ENCODE results near the gene FRRS1.

DNA sequence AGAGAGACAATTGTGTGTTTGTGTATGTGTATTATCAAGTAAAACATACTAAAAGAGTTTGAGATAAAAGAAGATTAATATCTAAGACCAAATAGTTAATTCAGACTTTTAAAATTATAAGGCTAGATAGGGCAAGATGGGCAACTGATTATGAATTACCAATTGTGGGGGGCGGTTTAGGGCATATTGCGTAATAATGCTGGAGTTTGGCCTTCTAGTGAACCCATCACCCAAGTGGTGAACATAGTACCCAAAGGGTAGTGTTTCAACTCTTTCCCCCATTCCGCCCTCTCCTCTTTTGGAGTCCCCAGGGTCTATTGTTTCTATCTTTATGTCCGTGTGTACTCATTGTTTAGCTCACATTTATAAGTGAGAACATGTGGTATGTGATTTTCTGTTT lies 55.4 kb downstream of the FRRS1 start:
- TF ChIP-seq, protein P1, sequence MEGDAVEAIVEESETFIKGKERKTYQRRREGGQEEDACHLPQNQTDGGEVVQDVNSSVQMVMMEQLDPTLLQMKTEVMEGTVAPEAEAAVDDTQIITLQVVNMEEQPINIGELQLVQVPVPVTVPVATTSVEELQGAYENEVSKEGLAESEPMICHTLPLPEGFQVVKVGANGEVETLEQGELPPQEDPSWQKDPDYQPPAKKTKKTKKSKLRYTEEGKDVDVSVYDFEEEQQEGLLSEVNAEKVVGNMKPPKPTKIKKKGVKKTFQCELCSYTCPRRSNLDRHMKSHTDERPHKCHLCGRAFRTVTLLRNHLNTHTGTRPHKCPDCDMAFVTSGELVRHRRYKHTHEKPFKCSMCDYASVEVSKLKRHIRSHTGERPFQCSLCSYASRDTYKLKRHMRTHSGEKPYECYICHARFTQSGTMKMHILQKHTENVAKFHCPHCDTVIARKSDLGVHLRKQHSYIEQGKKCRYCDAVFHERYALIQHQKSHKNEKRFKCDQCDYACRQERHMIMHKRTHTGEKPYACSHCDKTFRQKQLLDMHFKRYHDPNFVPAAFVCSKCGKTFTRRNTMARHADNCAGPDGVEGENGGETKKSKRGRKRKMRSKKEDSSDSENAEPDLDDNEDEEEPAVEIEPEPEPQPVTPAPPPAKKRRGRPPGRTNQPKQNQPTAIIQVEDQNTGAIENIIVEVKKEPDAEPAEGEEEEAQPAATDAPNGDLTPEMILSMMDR (conservative IDR thresholded peaks at IDR 0.05; ENCODE audit: low read depth in 2 of 2): no peak
- TF ChIP-seq, protein P2, sequence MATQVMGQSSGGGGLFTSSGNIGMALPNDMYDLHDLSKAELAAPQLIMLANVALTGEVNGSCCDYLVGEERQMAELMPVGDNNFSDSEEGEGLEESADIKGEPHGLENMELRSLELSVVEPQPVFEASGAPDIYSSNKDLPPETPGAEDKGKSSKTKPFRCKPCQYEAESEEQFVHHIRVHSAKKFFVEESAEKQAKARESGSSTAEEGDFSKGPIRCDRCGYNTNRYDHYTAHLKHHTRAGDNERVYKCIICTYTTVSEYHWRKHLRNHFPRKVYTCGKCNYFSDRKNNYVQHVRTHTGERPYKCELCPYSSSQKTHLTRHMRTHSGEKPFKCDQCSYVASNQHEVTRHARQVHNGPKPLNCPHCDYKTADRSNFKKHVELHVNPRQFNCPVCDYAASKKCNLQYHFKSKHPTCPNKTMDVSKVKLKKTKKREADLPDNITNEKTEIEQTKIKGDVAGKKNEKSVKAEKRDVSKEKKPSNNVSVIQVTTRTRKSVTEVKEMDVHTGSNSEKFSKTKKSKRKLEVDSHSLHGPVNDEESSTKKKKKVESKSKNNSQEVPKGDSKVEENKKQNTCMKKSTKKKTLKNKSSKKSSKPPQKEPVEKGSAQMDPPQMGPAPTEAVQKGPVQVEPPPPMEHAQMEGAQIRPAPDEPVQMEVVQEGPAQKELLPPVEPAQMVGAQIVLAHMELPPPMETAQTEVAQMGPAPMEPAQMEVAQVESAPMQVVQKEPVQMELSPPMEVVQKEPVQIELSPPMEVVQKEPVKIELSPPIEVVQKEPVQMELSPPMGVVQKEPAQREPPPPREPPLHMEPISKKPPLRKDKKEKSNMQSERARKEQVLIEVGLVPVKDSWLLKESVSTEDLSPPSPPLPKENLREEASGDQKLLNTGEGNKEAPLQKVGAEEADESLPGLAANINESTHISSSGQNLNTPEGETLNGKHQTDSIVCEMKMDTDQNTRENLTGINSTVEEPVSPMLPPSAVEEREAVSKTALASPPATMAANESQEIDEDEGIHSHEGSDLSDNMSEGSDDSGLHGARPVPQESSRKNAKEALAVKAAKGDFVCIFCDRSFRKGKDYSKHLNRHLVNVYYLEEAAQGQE (IDR thresholded peaks at IDR 0.05; ENCODE audit: unreplicated experiment): no peak
- TF ChIP-seq EZH2phosphoT487 (IDR thresholded peaks at IDR 0.05; ENCODE audit: unreplicated experiment): no peak
- no peak for TF ChIP-seq POLR2AphosphoS5 (IDR thresholded peaks at IDR 0.05; ENCODE audit: low read depth)
- no peak for TF ChIP-seq ZNF114 (CRISPR knock-in tag; IDR thresholded peaks at IDR 0.05)
- no peak for TF ChIP-seq EZH2 (IDR thresholded peaks at IDR 0.05; ENCODE audit: low read depth, unreplicated experiment)
- TF ChIP-seq, protein P3, sequence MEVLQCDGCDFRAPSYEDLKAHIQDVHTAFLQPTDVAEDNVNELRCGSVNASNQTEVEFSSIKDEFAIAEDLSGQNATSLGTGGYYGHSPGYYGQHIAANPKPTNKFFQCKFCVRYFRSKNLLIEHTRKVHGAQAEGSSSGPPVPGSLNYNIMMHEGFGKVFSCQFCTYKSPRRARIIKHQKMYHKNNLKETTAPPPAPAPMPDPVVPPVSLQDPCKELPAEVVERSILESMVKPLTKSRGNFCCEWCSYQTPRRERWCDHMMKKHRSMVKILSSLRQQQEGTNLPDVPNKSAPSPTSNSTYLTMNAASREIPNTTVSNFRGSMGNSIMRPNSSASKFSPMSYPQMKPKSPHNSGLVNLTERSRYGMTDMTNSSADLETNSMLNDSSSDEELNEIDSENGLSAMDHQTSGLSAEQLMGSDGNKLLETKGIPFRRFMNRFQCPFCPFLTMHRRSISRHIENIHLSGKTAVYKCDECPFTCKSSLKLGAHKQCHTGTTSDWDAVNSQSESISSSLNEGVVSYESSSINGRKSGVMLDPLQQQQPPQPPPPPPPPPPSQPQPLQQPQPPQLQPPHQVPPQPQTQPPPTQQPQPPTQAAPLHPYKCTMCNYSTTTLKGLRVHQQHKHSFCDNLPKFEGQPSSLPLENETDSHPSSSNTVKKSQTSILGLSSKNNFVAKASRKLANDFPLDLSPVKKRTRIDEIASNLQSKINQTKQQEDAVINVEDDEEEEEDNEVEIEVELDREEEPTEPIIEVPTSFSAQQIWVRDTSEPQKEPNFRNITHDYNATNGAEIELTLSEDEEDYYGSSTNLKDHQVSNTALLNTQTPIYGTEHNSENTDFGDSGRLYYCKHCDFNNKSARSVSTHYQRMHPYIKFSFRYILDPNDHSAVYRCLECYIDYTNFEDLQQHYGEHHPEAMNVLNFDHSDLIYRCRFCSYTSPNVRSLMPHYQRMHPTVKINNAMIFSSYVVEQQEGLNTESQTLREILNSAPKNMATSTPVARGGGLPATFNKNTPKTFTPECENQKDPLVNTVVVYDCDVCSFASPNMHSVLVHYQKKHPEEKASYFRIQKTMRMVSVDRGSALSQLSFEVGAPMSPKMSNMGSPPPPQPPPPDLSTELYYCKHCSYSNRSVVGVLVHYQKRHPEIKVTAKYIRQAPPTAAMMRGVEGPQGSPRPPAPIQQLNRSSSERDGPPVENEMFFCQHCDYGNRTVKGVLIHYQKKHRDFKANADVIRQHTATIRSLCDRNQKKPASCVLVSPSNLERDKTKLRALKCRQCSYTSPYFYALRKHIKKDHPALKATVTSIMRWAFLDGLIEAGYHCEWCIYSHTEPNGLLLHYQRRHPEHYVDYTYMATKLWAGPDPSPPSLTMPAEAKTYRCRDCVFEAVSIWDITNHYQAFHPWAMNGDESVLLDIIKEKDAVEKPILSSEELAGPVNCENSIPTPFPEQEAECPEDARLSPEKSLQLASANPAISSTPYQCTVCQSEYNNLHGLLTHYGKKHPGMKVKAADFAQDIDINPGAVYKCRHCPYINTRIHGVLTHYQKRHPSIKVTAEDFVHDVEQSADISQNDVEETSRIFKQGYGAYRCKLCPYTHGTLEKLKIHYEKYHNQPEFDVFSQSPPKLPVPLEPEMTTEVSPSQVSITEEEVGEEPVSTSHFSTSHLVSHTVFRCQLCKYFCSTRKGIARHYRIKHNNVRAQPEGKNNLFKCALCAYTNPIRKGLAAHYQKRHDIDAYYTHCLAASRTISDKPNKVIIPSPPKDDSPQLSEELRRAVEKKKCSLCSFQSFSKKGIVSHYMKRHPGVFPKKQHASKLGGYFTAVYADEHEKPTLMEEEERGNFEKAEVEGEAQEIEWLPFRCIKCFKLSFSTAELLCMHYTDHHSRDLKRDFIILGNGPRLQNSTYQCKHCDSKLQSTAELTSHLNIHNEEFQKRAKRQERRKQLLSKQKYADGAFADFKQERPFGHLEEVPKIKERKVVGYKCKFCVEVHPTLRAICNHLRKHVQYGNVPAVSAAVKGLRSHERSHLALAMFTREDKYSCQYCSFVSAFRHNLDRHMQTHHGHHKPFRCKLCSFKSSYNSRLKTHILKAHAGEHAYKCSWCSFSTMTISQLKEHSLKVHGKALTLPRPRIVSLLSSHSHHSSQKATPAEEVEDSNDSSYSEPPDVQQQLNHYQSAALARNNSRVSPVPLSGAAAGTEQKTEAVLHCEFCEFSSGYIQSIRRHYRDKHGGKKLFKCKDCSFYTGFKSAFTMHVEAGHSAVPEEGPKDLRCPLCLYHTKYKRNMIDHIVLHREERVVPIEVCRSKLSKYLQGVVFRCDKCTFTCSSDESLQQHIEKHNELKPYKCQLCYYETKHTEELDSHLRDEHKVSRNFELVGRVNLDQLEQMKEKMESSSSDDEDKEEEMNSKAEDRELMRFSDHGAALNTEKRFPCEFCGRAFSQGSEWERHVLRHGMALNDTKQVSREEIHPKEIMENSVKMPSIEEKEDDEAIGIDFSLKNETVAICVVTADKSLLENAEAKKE (CRISPR knock-in tag; IDR thresholded peaks at IDR 0.05): no peak
- TF ChIP-seq, protein P4, sequence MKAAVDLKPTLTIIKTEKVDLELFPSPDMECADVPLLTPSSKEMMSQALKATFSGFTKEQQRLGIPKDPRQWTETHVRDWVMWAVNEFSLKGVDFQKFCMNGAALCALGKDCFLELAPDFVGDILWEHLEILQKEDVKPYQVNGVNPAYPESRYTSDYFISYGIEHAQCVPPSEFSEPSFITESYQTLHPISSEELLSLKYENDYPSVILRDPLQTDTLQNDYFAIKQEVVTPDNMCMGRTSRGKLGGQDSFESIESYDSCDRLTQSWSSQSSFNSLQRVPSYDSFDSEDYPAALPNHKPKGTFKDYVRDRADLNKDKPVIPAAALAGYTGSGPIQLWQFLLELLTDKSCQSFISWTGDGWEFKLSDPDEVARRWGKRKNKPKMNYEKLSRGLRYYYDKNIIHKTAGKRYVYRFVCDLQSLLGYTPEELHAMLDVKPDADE (IDR thresholded peaks at IDR 0.05): no peak
- no peak for TF ChIP-seq NANOG (IDR thresholded peaks at IDR 0.05; ENCODE audit: borderline replicate concordance)
- no peak for TF ChIP-seq ZNF331 (CRISPR knock-in tag; IDR thresholded peaks at IDR 0.05; ENCODE audit: low read depth)
- no peak for TF ChIP-seq CREB1 (CRISPR knock-in tag; IDR thresholded peaks at IDR 0.05; ENCODE audit: low read depth)
- no peak for TF ChIP-seq JUNB (IDR thresholded peaks at IDR 0.05; ENCODE audit: unreplicated experiment)
